GM21447 (cell line): ENCODE measurements around the gene TTBK2.
"Not testable (repeated sequence)": the region's sequence is repeated elsewhere in the genome, so short reads cannot be mapped to it uniquely, and the experiment has no call there.

Source experiments
- ATAC-seq: cut with Tn5 transposase; IDR thresholded peaks from one replicate; pipeline ENCODE4 v1.9.1; 2021; ENCODE audit not compliant: unreplicated experiment

TTBK2 gene

GRCh38 chr15:42826251-42826890 lies 94.2 kb downstream of the TTBK2 start:
- ATAC-seq, result no peak

- ATAC-seq, result no peak
These were observed 95.0 kb downstream of the TTBK2 start for GRCh38 chr15:42825599-42825998.

- no peak for ATAC-seq
These were observed 99.8 kb downstream of the TTBK2 start for GRCh38 chr15:42820811-42821210.

GRCh38 chr15:42819786-42820185 lies 100.8 kb downstream of the TTBK2 start:
- ATAC-seq, result no peak

- no peak for ATAC-seq
These were observed 109.1 kb downstream of the TTBK2 start for GRCh38 chr15:42811433-42811832.

- ATAC-seq, result no peak
These were observed 111.7 kb downstream of the TTBK2 start for GRCh38 chr15:42808913-42809312.

- ATAC-seq, result no peak
These were observed 115.3 kb downstream of the TTBK2 start for GRCh38 chr15:42805266-42805665.

- no peak for ATAC-seq
These were observed 115.8 kb downstream of the TTBK2 start for GRCh38 chr15:42804739-42805138.

GRCh38 chr15:42803436-42803835 lies 117.1 kb downstream of the TTBK2 start:
- ATAC-seq, result no peak

- ATAC-seq, result no peak
These were observed 118.4 kb downstream of the TTBK2 start for GRCh38 chr15:42802168-42802567.

- ATAC-seq, result no peak
These were observed 119.7 kb downstream of the TTBK2 start for GRCh38 chr15:42800731-42801474.

- ATAC-seq, result no peak
These were observed 121.8 kb downstream of the TTBK2 start for GRCh38 chr15:42798802-42799201.

GRCh38 chr15:42796955-42797782 lies 123.4 kb downstream of the TTBK2 start:
- ATAC-seq, result no peak

GRCh38 chr15:42788725-42789124 lies 131.9 kb downstream of the TTBK2 start:
- ATAC-seq, result no peak

GRCh38 chr15:42786978-42787377 lies 133.6 kb downstream of the TTBK2 start:
- no peak for ATAC-seq

GRCh38 chr15:42785569-42785968 lies 135.0 kb downstream of the TTBK2 start:
- no peak for ATAC-seq

- ATAC-seq, result no peak
These were observed 135.9 kb downstream of the TTBK2 start for GRCh38 chr15:42784705-42785104.

- ATAC-seq, result no peak
These were observed 137.9 kb downstream of the TTBK2 start for GRCh38 chr15:42782716-42783115.

- ATAC-seq, result no peak
These were observed 145.2 kb downstream of the TTBK2 start for GRCh38 chr15:42775416-42775815.

- ATAC-seq, result no peak
These were observed 147.7 kb downstream of the TTBK2 start for GRCh38 chr15:42772901-42773300.

- no peak for ATAC-seq
These were observed 148.4 kb downstream of the TTBK2 start for GRCh38 chr15:42772144-42772543.

GRCh38 chr15:42766109-42766508 lies 154.5 kb downstream of the TTBK2 start:
- not testable (repeated sequence) for ATAC-seq
